Central memory CD4-positive, alpha-beta T cell (primary cell): ENCODE data around the gene ALDH4A1.
A peak's percentile ranks its signal among the peaks of the same experiment; 100 is the strongest.

Experiments
- DNase-seq: peaks from one replicate; pipeline ENCODE4 v3.0.0; 2022

The ALDH4A1 gene

GRCh38 chr1:18939398-18940302 lies 37.3 kb upstream of the ALDH4A1 start:
- no peak for DNase-seq

DNA sequence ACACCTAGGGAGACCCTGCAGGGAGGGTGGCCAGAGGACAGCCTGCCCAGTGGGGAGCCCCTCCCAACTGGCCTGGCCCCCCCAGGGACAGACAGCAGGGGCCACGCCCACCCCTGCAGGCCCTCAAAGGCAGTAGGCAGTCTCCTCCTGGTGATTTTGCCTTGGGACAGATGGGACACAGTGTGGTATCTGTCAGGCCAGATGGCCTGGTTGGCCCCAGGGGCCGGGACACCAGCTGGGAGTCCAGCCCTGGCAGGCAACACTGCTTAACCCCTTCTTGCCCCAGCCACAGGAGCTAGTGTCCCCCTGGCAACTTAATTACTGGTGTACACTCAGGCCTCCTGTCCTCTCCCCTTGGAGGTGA lies 36.3 kb upstream of the ALDH4A1 start:
- DNase-seq = no peak

DNA sequence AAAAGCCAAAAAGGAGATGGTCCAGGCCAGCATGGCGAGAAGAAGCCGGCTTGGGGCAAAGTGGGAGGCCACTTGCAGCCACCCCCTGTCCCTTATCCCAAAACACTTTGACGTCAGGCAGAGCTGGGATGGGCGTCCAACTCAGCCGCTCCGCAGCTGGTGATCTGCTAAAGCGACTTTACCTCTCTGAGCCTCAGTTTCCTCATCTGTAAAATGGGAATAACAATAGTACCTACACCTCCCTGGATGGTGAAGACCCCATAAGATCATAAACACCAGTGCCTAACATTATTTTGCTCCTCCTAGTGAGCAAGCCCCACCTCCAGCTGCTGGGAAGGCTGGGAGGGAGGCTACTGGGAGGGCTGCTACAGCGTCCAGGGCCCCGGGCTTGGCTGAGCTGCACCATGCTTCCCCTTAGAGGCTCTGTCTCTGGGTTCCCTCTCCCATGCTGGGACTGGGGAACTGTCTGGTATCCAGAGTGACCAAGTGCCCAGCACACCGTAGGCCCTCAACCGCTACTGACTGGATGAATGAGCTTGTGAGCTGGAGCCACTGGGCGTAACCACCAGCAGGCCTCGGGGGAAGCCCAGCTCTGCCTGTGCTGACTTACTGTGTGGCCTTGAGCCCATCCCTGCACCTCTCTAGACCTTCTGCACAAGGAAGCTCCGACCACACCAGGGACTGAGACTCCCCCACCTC lies 35.8 kb upstream of the ALDH4A1 start:
- DNase-seq = no peak

GRCh38 chr1:18937539-18937938 lies 35.2 kb upstream of the ALDH4A1 start:
- no peak for DNase-seq

DNA sequence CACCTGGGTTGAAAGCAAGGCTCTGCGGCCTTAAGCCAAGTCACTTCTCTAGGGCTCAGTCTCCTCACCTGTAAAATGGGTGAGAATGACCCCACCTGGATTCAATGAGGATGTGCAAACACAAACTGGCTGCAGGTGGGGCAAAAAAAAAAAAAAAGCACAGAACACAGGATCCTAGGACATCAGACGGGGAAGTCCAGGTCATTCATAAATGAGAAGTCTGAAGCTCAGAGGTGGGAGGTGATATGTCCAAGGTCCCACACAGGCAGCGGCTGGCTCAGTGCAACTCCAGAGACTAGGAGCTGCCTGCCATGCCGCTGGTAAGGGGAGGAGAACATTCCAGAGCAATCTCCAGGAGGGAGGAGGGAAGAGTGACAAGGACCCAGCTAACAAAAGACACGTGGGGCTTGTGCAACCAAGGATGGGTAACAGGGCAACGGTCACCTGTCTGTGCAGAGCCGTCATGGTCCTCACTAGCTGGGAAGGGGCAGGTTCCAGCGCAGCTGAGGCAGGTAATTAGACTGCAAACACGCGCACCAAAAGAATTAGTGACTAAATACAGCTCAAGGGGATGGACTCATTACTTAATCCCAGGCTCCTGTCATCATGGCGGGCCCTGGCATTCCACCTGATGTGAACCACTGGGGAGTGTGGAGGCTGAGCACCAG lies 34.6 kb upstream of the ALDH4A1 start:
- DNase-seq = no peak

GRCh38 chr1:18936471-18936813 lies 34.1 kb upstream of the ALDH4A1 start:
- no peak for DNase-seq

GRCh38 chr1:18934205-18935000 lies 32.0 kb upstream of the ALDH4A1 start:
- DNase-seq = no peak

DNA sequence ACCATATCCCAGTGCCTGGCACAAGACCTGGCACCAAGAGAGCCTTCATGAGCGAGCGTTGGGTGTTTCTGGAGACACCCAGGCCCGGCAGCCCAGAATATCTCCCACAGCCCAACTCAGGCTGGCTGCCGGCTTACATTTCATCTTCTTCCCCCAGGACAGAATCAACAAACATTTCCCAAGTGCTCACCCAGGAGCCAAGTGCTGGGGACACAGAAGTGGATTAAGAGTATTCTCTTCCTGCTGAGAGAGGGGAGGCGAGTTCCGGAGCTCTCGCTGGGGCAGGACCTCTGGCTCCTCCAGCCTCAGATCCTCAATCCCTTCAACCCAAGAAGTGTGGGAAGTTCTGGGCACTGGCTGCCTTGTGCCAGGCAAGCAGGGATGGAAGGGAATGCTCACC lies 30.5 kb upstream of the ALDH4A1 start:
- no peak for DNase-seq

GRCh38 chr1:18932387-18932786 lies 30.0 kb upstream of the ALDH4A1 start:
- no peak for DNase-seq

DNA sequence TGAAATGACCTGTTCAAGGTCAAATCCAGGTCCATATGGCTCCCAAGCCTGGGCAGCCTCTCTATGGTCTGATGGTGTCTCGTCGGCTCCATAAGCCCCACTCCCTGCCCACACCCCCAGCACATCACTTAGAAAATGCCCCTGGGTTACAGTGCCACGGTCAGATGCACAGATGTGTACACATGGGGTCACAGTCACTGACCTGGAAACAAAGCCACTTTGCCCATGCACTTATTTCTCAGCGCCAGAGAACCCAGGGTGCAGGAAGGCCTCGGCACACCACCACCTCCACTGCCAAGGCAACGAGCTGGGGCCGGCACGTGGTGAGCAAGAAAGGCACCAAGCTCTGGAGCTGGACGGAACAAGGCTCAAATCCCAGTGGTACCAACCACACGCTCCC lies 29.4 kb upstream of the ALDH4A1 start:
- DNase-seq = no peak

DNA sequence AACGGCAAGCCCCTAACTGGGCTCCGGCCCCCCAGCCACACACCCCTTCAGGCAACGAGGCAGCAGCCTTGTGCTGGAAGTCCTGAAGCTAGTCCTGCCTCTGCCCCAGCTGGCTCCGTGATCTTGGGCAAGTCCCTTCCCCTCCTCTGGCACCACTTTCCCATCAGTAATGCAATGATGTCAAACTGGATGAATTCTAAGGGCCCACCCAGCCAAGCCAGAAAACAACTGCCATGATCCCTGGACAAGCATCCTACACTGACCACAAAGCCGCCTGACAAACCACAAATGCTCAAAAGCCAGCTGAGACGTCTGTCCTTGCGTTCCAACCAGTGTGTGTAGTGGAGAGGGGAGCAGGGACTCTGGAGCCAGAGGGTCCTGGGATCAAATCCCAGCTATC lies 27.3 kb upstream of the ALDH4A1 start:
- DNase-seq = no peak

DNA sequence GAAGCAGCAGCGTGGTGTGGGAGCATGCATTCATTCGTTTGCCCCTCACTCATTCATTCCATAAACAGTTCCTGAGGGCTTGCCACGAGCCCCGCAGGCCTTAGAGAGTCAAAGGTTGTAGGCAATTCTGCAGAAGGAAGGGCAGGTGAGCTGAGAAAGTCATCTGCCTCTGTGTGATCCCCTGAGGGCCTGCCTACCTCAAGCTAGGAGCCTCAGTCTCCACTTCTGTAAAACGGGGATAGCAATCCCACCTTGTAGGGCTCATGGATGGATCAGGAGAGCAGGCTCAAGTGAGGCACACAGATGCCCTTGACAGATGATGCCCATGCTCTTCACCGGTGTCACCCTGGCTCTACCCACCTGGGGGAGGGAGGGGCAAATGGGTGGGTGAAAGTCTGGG lies 26.6 kb upstream of the ALDH4A1 start:
- DNase-seq = no peak

GRCh38 chr1:18928406-18928805 lies 26.1 kb upstream of the ALDH4A1 start:
- no peak for DNase-seq

GRCh38 chr1:18927654-18928272 lies 25.4 kb upstream of the ALDH4A1 start:
- DNase-seq = peak; percentile 67

DNA sequence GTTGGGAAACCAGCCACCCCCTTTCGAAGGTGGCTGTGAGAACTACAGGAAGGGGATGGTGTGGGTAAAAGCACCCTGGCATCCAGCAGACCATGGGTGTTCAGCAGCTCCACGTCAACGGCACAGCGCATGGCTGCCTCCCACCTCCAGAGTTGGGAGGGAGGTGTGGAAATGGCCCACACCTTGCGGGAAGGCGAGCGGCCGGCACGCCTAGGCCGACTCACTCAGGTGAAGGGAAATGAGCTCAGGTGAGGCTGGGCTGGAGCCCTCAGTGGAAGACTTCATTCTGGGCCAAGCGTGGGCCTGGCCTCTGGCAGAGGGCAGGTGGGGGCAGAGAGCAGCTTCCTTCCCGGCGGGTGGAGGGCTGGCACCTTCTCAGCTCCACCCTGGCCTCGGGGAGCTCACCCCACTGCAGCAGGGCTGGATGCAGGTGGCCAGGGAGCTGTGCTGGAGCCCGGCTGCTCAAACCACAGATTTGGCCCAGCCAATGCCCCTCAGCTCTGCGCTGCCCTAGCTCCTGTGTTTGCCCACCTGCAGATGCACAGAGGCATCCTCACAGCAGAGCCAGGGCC lies 24.8 kb upstream of the ALDH4A1 start:
- no peak for DNase-seq

DNA sequence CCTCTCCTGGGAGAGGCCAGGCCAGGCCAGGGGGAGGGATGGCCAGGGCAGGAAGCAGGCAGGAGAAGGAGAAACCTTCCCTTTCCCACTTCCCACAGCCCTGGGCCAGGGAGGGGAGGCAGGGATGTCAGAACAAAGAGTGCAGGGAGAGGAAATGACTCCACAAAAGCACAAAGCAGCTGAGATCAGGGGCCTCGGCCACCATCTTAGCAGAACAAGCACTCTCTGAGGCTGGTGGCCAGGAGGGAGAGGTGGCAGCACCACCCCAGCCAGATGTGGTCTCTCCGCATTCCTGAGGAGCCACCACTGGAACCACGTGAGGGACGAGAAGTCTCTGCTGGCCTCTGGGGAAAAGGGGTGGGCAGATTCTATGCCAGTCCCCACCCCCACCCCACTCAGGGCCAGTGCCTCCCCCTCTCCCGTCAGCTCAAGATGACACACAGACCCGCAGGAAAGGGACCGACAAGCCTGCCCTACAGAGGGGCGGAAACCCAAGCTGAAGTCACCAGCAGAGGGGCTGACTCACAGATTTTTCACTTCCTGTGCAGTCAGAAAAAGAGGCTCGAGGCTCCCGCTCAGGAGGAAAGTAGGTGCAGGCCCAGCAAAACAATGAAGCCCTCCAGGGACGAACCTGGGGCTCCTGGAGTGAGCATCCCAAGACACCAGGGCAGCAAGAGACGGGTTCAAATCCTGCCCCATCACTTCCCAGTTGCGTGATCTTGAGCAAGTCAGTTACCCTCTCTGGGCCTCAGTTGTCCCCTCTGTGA lies 24.1 kb upstream of the ALDH4A1 start:
- peak; percentile 81 for DNase-seq

GRCh38 chr1:18925279-18925678 lies 22.9 kb upstream of the ALDH4A1 start:
- no peak for DNase-seq

DNA sequence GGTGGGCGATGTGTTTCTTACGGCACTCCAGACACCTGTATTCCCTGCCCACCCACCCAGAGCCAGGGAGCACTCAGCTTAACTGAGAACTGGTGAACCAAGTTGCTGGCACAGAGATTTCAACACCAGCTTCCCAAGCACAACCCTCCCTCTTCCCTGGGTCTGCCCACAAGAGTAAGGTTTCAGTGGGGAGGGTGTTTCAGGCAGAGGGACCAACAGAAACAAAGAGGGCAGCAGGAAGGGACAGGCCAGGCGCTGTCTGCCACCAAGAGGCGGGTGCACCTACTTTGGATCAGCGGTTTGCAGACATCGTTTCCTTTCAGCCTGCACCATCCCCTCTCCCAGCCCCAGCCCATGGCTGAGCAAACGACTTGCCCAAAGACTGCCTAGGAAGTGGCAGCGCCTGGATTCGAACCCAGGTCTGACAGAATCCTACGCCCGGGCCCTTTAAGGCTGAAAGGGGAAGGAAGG lies 21.9 kb upstream of the ALDH4A1 start:
- DNase-seq = no peak

DNA sequence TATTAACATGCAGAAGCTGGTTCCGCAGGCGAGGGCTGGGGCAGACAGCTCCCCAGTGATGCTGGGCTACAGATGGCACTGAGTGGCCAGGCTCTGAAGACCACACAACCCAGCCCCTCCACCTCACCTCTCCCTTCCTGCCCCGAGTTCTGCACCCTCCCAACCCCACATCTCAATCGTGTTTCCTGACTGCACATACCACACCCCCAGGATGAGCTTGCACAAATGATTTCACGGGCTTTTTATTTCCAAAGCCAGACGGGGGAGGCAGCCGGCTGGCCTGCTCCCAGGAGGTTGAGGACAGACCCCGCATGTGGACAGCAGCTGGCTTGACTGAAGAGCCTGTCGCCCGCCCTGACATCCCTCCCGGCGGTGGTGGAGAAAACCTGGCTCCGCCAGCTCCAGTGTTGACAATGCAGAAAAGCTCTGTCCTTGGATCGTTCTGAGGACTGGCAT lies 21.4 kb upstream of the ALDH4A1 start:
- no peak for DNase-seq

GRCh38 chr1:18922848-18923755 lies 20.7 kb upstream of the ALDH4A1 start:
- DNase-seq = no peak
